Gastrocnemius medialis (tissue), 4 donors: ENCODE results near the gene PLPP3.

ENCODE experiments used
- POLR2A ChIP-seq, 2 donors: fragments of 450-650 bp; IDR thresholded peaks; one replicate each; pipeline ENCODE4 v1.6.1; 2017; ENCODE audit warnings: antibody characterized with exemption in 2 of 2, mild to moderate bottlenecking in 2 of 2, moderate library complexity in 2 of 2
- TF ChIP-seq, protein P1 (sequence below), 5 experiments: fragments of 450-650 bp in 3 of 5; fragments of 200-600 bp in 2 of 5; sonication (generic) in 2 of 5; IDR thresholded peaks in 4 of 5; conservative IDR thresholded peaks in 1 of 5; 1 replicate in 4 of 5; 2 replicates in 1 of 5; pipeline ENCODE4 v1.5.1; 2016 to 2019; ENCODE audit warnings: antibody characterized with exemption in 5 of 5, mild to moderate bottlenecking in 3 of 5, moderate library complexity in 3 of 5

DNA sequence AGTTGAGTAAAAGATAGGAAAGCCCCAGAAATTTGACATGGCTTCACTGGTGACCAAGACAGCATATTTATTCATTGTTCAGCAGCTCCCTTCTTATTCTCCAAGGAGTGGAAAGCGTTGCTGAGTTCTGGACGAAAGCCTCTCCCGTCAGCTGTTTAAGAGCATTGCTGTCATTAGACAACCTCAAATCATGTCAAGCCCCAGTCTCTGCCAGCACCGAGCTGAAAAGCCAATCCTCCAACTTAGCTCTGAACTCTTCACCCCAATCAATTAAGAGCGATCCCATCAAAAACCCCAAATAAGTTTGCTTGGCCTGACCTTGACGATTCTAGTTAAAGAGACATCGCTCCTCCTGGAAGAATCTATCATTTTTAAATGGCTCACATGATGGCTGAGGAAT lies 110.8 kb downstream of the PLPP3 start:
- TF ChIP-seq, protein P1, sequence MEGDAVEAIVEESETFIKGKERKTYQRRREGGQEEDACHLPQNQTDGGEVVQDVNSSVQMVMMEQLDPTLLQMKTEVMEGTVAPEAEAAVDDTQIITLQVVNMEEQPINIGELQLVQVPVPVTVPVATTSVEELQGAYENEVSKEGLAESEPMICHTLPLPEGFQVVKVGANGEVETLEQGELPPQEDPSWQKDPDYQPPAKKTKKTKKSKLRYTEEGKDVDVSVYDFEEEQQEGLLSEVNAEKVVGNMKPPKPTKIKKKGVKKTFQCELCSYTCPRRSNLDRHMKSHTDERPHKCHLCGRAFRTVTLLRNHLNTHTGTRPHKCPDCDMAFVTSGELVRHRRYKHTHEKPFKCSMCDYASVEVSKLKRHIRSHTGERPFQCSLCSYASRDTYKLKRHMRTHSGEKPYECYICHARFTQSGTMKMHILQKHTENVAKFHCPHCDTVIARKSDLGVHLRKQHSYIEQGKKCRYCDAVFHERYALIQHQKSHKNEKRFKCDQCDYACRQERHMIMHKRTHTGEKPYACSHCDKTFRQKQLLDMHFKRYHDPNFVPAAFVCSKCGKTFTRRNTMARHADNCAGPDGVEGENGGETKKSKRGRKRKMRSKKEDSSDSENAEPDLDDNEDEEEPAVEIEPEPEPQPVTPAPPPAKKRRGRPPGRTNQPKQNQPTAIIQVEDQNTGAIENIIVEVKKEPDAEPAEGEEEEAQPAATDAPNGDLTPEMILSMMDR (IDR thresholded peaks at IDR 0.05 in 4 of 5, conservative IDR thresholded peaks at IDR 0.05 in 1 of 5): no peak
- TF ChIP-seq POLR2A (IDR thresholded peaks at IDR 0.05): no peak
